ENCODE measurements around the gene PKMYT1. TPM values are rescaled to one million over a fixed set of nuclear protein-coding genes. Genes with fewer than 3 reads are reported as not detected.
A peak's percentile ranks its signal among the peaks of the same experiment; 100 is the strongest.

The PKMYT1 gene
- total and polyA plus RNA-seq, 9 of the 15 experiments (the other 6 are each of a cell fraction or from before 2014, with no cell fraction given), result 8.7 to 201 (median 37.8) TPM

DNA sequence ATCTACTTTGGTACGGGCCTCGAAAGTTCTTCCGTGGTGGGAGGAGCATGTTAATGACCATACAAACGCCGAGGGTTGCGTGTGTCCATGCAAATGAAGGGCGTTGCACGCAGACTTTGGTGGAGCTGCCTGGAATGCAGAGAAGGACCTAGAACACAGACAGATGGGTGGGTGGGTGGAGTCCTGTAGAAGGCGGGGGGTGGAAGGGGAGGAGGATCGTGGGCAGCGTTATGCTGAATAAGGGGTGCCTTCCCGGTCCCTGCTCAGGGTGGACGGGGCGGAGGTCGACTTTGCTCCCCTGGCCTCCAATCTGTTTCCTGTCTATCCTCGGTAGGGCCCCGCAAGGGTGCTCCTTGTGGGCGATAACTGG lies 11.9 kb downstream of the PKMYT1 start:
- peak overlapping the region; percentile 78 for H3K4me2 ChIP-seq (ENCODE audit: insufficient read depth, low read length)
- peak in 1 of 2 experiments; percentile 21; a peak in 1 of 4 replicates for TF ChIP-seq NRF1 (conservative IDR thresholded peaks at IDR 0.05 in 1 of 2, IDR thresholded peaks at IDR 0.05 in 1 of 2)
- no peak for TF ChIP-seq ZNF589 (CRISPR knock-in tag; IDR thresholded peaks at IDR 0.05; ENCODE audit: low read depth)
- peak in 1 of 3 experiments; percentile 4 for TF ChIP-seq YY1 (IDR thresholded peaks at IDR 0.05; ENCODE audit: borderline replicate concordance in 1 of 3, control insufficient read depth in 1 of 3, extremely low read depth in 1 of 3, insufficient read depth in 3 of 3, insufficient read length in 1 of 3, insufficient replicate concordance in 2 of 3, low read depth in 1 of 3, low read length in 2 of 3)
- TF ChIP-seq, protein P1, sequence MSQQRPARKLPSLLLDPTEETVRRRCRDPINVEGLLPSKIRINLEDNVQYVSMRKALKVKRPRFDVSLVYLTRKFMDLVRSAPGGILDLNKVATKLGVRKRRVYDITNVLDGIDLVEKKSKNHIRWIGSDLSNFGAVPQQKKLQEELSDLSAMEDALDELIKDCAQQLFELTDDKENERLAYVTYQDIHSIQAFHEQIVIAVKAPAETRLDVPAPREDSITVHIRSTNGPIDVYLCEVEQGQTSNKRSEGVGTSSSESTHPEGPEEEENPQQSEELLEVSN (IDR thresholded peaks at IDR 0.05; ENCODE audit: borderline replicate concordance in 1 of 2, extremely low read depth in 1 of 2, insufficient read depth in 1 of 2, insufficient read length in 1 of 2, low read depth in 1 of 2, low read length in 1 of 2, poor library complexity in 1 of 2, severe bottlenecking in 1 of 2), result peak in 1 of 2 experiments; percentile 10
- TF ChIP-seq TEAD4 (IDR thresholded peaks at IDR 0.05; ENCODE audit: low read length), result peak; percentile 0
- TF ChIP-seq TEAD4 (CRISPR knock-in tag; IDR thresholded peaks at IDR 0.05; ENCODE audit: borderline replicate concordance), result no peak
- TF ChIP-seq, protein P2, sequence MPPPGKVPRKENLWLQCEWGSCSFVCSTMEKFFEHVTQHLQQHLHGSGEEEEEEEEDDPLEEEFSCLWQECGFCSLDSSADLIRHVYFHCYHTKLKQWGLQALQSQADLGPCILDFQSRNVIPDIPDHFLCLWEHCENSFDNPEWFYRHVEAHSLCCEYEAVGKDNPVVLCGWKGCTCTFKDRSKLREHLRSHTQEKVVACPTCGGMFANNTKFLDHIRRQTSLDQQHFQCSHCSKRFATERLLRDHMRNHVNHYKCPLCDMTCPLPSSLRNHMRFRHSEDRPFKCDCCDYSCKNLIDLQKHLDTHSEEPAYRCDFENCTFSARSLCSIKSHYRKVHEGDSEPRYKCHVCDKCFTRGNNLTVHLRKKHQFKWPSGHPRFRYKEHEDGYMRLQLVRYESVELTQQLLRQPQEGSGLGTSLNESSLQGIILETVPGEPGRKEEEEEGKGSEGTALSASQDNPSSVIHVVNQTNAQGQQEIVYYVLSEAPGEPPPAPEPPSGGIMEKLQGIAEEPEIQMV (tag; conservative IDR thresholded peaks at IDR 0.05; ENCODE audit: low read depth), result no peak
- 0 out of 2 replicates have a peak, but pooled peaks have one; percentile 19 for TF ChIP-seq NFIC (IDR thresholded peaks at IDR 0.05)
- peak overlapping the region; percentile 96 for H3K4me3 ChIP-seq
- peak overlapping the region; percentile 43 to 88; a peak in 3 of 4 replicates for H3K9ac ChIP-seq (ENCODE audit: insufficient read depth in 1 of 2, low read depth in 2 of 2, low read length in 2 of 2)
- intact Hi-C loops (cut with micrococcal nuclease), result loop anchor here (2.0 to 10.0 kb wide), 2 partner anchors 14 to 56 kb away; partner anchors contain the start of genes HCFC1R1, THOC6 and TNFRSF12A
- WGBS (ENCODE audit: insufficient coverage, low coverage, missing lambda C conversion rate), result 7% methylated on average over 18 of the region's 18 CpGs
- ChIA-PET CTCF (ENCODE audit: low intra/inter-chr PET ratio) (no interaction called here), POLR2A (interaction anchor here (0.8 kb wide), 1 partner anchor 28 kb away, joined by 5 read pairs; no protein-coding TSS in a partner anchor)
- H3K9me3 ChIP-seq (replicated peaks; ENCODE audit: control insufficient read depth, insufficient read depth, low read depth, low read length), result no peaks in the 10 kb centered on the region
- peaks cover 17 to 96% of the 10 kb centered on the region in 2 experiments for H3K4me1 ChIP-seq (replicated peaks in 1 of 2; ENCODE audit: control insufficient read depth in 2 of 2, insufficient read depth in 2 of 2, low read length in 2 of 2)
- FAIRE-seq (peak; percentile 93), ATAC-seq (0 out of 3 replicates have a peak, but pooled peaks have one; percentile 2), DNase-seq (ENCODE audit: extremely low read depth in 1 of 4, low spot score in 3 of 4) (peak in 2 of 4 experiments; percentile 54 to 83)
- in situ Hi-C loops (cut with MboI), result no loop called here
- no peaks in the 10 kb centered on the region for H3K27me3 ChIP-seq (ENCODE audit: control insufficient read depth in 2 of 2, insufficient read depth in 2 of 2, low read length in 2 of 2)
- H3K27ac ChIP-seq (ENCODE audit: extremely low read depth, low read depth, low read length), result peak overlapping the region; percentile 66
- no TSS peak for BruUV-seq (replicated peaks)
- H3K9me1 ChIP-seq (ENCODE audit: control insufficient read depth, insufficient read depth, low read length), result peaks cover 3% of the 10 kb centered on the region
- H2AFZ ChIP-seq (ENCODE audit: low read depth, low read length), result peak overlapping the region; percentile 91
- peaks cover 25% of the 10 kb centered on the region for H4K20me1 ChIP-seq (replicated peaks; ENCODE audit: control insufficient read depth, insufficient read depth, low read length)
- H3K79me2 ChIP-seq (ENCODE audit: control insufficient read depth, insufficient read depth, low read length), result peaks cover 22% of the 10 kb centered on the region
- H3K36me3 ChIP-seq (ENCODE audit: control insufficient read depth, insufficient read depth, low read length), result peaks cover 29% of the 10 kb centered on the region; the same call in 2 of the 3 replicates
